ENCODE results near the gene TRIM26. TPM values are rescaled to one million over a fixed set of nuclear protein-coding genes. Genes with fewer than 3 reads are reported as not detected.

TRIM26 gene
- total and polyA plus RNA-seq, 2 donors (not counting 1 experiment from before 2014, with no cell fraction given): 49.5 to 73.2 TPM

DNA sequence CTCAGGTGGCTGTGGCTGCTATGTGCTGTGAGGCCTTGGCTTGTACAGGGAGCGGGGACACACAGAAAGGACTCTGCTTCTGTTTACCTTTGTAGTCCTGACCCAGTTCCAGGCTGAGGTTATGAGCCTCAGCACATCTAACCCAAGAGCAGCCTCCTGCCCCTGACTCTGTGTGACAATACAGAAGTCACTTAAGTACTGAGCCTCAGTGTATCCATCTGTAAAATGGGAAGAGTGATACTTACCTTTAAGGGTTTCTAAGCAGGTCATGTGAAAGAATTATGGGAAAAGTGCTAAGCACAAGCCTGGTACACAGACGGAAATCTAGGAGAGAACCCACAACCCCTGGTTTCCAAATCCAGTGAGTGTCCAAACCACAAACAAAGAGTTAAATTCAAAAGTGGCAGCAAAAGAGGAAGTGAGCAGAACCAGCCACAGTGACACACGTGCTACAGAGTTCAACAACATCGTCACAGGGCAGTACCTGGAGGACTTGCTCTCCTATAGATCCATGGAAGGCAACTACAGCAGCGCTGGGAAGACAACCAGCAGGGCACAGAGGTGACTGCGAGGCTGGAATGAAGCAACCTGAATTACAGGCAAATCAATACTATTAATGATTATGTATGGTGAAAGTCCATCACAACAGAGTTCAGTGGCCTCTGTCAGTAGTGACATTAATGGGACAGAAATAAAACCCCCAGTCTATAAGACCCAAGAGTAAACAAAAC, 12.5 kb downstream of the TRIM26 start:
- H3K27ac Mint-ChIP-seq: peak overlapping the region; percentile 76
- H3K9me3 Mint-ChIP-seq (ENCODE audit: insufficient read depth): no peaks in the 10 kb centered on the region
- Histone ChIP-seq H3K4me3 (ENCODE audit: control extremely low read depth in 1 of 5, extremely low read depth in 1 of 5, insufficient read depth in 1 of 5, low read depth in 2 of 5, low read length in 4 of 5) (peak overlapping the region in 1 of 5 experiments; percentile 3), H4K20me1 (ENCODE audit: control insufficient read depth, insufficient read depth, low read length, poor library complexity, severe bottlenecking) (peaks cover 76% of the 10 kb centered on the region), H3K4me1 (ENCODE audit: control insufficient read depth in 2 of 2, insufficient read depth in 2 of 2, low read length in 2 of 2) (peaks cover 23 to 31% of the 10 kb centered on the region in 2 donors), H3K9me3 (ENCODE audit: control extremely low read depth in 1 of 3, control insufficient read depth in 2 of 3, insufficient read depth in 1 of 3, low read length in 2 of 3) (no peaks in the 10 kb centered on the region), H3K36me3 (replicated peaks in 1 of 2; ENCODE audit: control extremely low read depth in 1 of 2, control insufficient read depth in 1 of 2, extremely low read depth in 1 of 2, insufficient read depth in 2 of 2, low read length in 1 of 2) (peaks cover 0 to 62% of the 10 kb centered on the region in 2 experiments), H3K27ac (ENCODE audit: low read length in 2 of 2) (peak overlapping the region; percentile 48 to 76), H3K4me2 (replicated peaks; ENCODE audit: low read depth, low read length, poor library complexity, severe bottlenecking) (peak overlapping the region; percentile 59), H3K79me2 (ENCODE audit: control insufficient read depth, insufficient read depth, low read length) (peaks cover 79% of the 10 kb centered on the region), H3K27me3 (replicated peaks in 1 of 4; ENCODE audit: control extremely low read depth in 1 of 4, control insufficient read depth in 3 of 4, insufficient read depth in 4 of 4, low read length in 3 of 4) (no peaks in the 10 kb centered on the region), H3K9ac (ENCODE audit: low read length) (peak overlapping the region; percentile 28), H2AFZ (ENCODE audit: insufficient read depth, low read depth, low read length, poor library complexity, severe bottlenecking) (no peak overlapping the region)
- no peaks in the 10 kb centered on the region for H3K27me3 Mint-ChIP-seq
- POLR2A ChIA-PET: no interaction called here
- ATAC-seq (ENCODE audit: low read depth) (peak; percentile 88), DNase-seq (peak; percentile 79)
- peak overlapping the region; percentile 35 for H3K4me3 Mint-ChIP-seq
- WGBS (ENCODE audit: insufficient coverage): 39% methylated on average over 4 of the region's 6 CpGs
- intact Hi-C loops (cut with micrococcal nuclease): loop anchor here (1.0 kb wide), 1 partner anchor 12 kb away; no protein-coding TSS in a partner anchor
- H3K4me1 Mint-ChIP-seq: peaks cover 38% of the 10 kb centered on the region
- TF ChIP-seq EZH2 (IDR thresholded peaks at IDR 0.05; ENCODE audit: borderline replicate concordance, insufficient read depth, low read depth, low read length, poor library complexity, severe bottlenecking): no peak
- no peak for TF ChIP-seq CTCF (IDR thresholded peaks at IDR 0.05)
- CTCF ChIA-PET: interaction anchor here (1.0 to 1.3 kb wide), 2 partner anchors 13 to 18 kb away, joined by 3 read pairs; partner anchors contain the start of gene TRIM26

Measured in B cell (primary cell).